Measurements from ENCODE around the gene OR6B3. TPM values are rescaled to one million over a fixed set of nuclear protein-coding genes. Genes with fewer than 3 reads are reported as not detected.
"Not testable (repeated sequence)": the region's sequence is repeated elsewhere in the genome, so short reads cannot be mapped to it uniquely, and the experiment has no call there.

Gene OR6B3
- total RNA-seq, 2 donors from 2014 or later: not detected

DNA sequence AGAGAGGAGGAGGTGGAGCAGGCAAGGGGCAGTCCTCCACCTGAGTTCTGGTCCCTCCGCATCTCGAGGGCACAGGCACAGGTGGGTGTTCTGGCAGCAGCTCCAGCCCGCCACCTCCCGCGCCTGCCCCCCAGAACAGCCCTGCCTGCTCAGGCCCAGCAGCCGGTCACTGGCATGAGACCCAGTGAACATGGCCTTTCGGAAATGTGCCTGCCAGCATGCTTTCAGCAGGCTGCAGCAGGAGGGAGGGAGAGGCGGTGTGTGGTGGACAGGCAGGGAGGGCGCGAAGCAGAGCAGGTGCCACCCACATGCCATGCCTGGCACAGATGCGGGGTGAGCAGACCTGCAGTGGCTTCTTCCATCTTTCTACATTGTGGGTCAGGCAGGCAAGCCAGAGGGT, 3.4 kb upstream of the OR6B3 start:
- ATAC-seq (replicated peaks): no peak
- Mint-ChIP-seq H3K4me1 (no peaks in the 10 kb centered on the region), H3K9me3 (no peaks in the 10 kb centered on the region), H3K27ac (no peak overlapping the region), H3K27me3 (peaks cover 48% of the 10 kb centered on the region), H3K36me3 (ENCODE audit: low read depth) (no peaks in the 10 kb centered on the region), H3K4me3 (no peak overlapping the region)

GRCh38 chr2:240055177-240055917, 2.0 kb upstream of the OR6B3 start:
- Mint-ChIP-seq H3K36me3 (ENCODE audit: low read depth) (no peaks in the 10 kb centered on the region), H3K4me1 (no peaks in the 10 kb centered on the region), H3K27me3 (peaks cover 57% of the 10 kb centered on the region), H3K9me3 (no peaks in the 10 kb centered on the region), H3K4me3 (no peak overlapping the region), H3K27ac (no peak overlapping the region)
- no peak for ATAC-seq (replicated peaks)

DNA sequence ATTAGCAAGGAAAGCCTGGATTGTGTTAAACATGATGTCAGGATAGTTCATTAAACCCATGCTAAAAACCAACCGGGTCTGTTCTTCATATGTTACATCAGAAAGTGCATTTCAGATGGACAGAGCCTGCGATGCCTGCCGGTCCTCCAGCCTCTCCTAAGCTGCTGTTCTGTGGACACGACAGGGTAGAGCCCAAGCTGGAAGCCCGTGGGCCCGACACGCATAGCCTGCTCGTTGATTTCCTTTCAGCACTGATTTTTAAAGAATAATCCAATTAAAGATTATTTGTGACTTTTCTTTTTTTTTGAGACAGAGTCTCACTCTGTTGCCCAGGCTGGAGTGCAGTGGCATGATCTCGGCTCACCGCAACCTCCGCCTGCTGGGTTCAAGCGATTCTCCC, 797 bp downstream of the OR6B3 start:
- H3K27ac Mint-ChIP-seq: no peak overlapping the region
- no peaks in the 10 kb centered on the region for H3K9me3 Mint-ChIP-seq
- H3K27me3 Mint-ChIP-seq: peaks cover 59% of the 10 kb centered on the region
- ATAC-seq (replicated peaks): no peak
- no peak overlapping the region for H3K4me3 Mint-ChIP-seq
- no peaks in the 10 kb centered on the region for H3K4me1 Mint-ChIP-seq
- H3K36me3 Mint-ChIP-seq (ENCODE audit: low read depth): no peaks in the 10 kb centered on the region

DNA sequence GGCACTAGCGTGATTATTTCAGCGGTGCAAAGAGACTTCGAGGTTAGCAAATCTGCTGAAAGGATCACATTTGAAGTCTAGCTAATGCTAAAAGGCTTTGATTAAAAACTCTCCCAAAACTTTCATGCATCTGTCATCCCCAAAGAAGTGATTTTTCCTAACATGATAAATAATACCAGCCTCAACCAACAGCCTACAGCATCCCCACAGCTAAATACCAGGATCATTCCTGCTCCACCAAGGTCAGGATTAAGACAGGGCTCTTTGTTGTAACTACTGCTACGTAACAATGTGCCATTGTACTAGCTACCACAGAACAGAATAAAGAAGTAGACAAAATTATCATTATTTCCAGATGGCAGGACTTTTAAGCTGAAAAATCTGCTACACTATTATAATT, 1.6 kb downstream of the OR6B3 start:
- ATAC-seq (replicated peaks): no peak

GRCh38 chr2:240050278-240050677, 3.0 kb downstream of the OR6B3 start:
- no peak overlapping the region for H3K4me3 Mint-ChIP-seq
- peaks cover 59% of the 10 kb centered on the region for H3K27me3 Mint-ChIP-seq
- no peak overlapping the region for H3K27ac Mint-ChIP-seq
- H3K36me3 Mint-ChIP-seq (ENCODE audit: low read depth): no peaks in the 10 kb centered on the region
- no peaks in the 10 kb centered on the region for H3K4me1 Mint-ChIP-seq
- no peaks in the 10 kb centered on the region for H3K9me3 Mint-ChIP-seq
- no peak for ATAC-seq (replicated peaks)

More for the DNA sequence above, 1.6 kb downstream of the OR6B3 start:
- no peaks in the 10 kb centered on the region for H3K36me3 Mint-ChIP-seq (ENCODE audit: low read depth)
- H3K9me3 Mint-ChIP-seq: no peaks in the 10 kb centered on the region
- H3K27me3 Mint-ChIP-seq: peaks cover 61% of the 10 kb centered on the region
- no peak overlapping the region for H3K4me3 Mint-ChIP-seq
- no peak overlapping the region for H3K27ac Mint-ChIP-seq
- H3K4me1 Mint-ChIP-seq: no peaks in the 10 kb centered on the region

GRCh38 chr2:240048237-240048636, 5.1 kb downstream of the OR6B3 start:
- Mint-ChIP-seq H3K36me3 (ENCODE audit: low read depth) (no peaks in the 10 kb centered on the region), H3K4me3 (no peak overlapping the region), H3K9me3 (no peaks in the 10 kb centered on the region), H3K27me3 (peaks cover 56% of the 10 kb centered on the region), H3K27ac (no peak overlapping the region), H3K4me1 (no peaks in the 10 kb centered on the region)
- no peak for ATAC-seq (replicated peaks)

DNA sequence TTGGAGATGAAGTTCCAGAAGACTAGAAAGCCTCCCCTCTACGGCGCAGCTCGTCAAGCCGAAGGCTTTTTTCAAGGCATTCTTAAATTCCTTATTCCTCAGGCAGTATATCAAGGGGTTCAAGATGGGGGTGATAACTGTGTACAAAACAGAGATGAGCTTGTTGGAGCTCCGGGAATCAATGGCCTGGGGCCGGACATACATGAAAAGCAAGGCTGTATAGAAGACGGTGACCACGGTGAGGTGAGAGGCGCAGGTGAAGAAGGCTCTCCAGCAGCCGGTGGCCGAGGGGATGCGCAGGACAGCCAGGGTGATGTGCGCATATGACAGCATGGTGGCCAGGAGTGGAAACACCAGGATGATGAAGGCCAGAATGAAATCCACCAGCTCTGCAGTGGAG, 8.2 kb downstream of the OR6B3 start:
- Mint-ChIP-seq H3K4me3 (no peak overlapping the region), H3K27me3 (peaks cover 48% of the 10 kb centered on the region), H3K4me1 (no peaks in the 10 kb centered on the region), H3K27ac (no peak overlapping the region), H3K36me3 (ENCODE audit: low read depth) (no peaks in the 10 kb centered on the region), H3K9me3 (no peaks in the 10 kb centered on the region)
- ATAC-seq (replicated peaks): no peak

GRCh38 chr2:240044096-240044495, 9.2 kb downstream of the OR6B3 start:
- H3K4me3 Mint-ChIP-seq; H3K27ac Mint-ChIP-seq; H3K9me3 Mint-ChIP-seq; H3K4me1 Mint-ChIP-seq; H3K36me3 Mint-ChIP-seq (ENCODE audit: low read depth); ATAC-seq (replicated peaks): not testable (repeated sequence)
- peaks cover 48% of the 10 kb centered on the region for H3K27me3 Mint-ChIP-seq

- Mint-ChIP-seq H3K4me3 (no peak overlapping the region), H3K27me3 (peaks cover 44% of the 10 kb centered on the region), H3K9me3 (no peaks in the 10 kb centered on the region), H3K27ac (no peak overlapping the region), H3K4me1 (no peaks in the 10 kb centered on the region), H3K36me3 (ENCODE audit: low read depth) (no peaks in the 10 kb centered on the region)
- ATAC-seq (replicated peaks): no peak
Observed at GRCh38 chr2:240043279-240043989, 9.9 kb downstream of the OR6B3 start.

DNA sequence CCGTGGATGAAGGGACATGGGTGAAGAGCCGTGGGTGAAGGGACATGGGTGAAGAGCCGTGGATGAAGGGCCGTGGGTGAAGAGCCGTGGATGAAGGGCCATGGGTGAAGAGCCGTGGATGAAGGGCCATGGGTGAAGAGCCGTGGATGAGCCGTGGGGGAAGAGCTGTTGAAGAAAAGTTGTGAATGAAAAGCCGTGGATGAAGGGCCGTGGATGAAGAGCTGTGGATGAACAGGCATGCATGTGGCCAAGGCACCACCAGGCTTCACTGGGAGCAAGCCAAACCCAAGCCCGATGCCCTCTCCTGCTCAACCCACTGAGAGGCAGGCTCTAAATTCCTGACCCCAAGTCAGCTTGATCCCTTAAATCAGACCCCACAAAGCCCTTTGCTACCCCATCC, 10.6 kb downstream of the OR6B3 start:
- H3K27ac Mint-ChIP-seq: no peak overlapping the region
- H3K4me1 Mint-ChIP-seq: no peaks in the 10 kb centered on the region
- H3K27me3 Mint-ChIP-seq: peaks cover 39% of the 10 kb centered on the region
- H3K36me3 Mint-ChIP-seq (ENCODE audit: low read depth): no peaks in the 10 kb centered on the region
- no peak for ATAC-seq (replicated peaks)
- H3K4me3 Mint-ChIP-seq: no peak overlapping the region
- no peaks in the 10 kb centered on the region for H3K9me3 Mint-ChIP-seq

DNA sequence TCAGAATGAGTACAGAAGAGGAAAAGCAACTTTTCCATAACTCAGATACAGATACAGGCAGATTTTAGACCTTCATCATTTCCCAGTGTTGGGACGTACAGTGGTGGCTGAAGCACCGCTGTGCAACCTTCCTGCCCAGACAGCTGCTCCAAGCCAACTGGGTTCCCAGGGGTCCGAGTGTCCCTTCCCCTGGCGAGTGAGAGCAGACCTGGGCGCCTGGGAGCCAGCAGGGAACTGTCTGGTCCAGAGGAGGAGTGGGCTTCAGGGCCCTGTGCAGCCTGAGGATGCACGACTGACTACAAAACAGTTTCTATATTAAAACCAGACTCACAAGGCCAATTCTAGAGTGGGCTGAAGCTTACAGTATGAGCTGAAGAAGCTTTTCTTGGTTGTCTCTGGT, 12.0 kb downstream of the OR6B3 start:
- H3K4me3 Mint-ChIP-seq: no peak overlapping the region
- no peaks in the 10 kb centered on the region for H3K4me1 Mint-ChIP-seq
- H3K9me3 Mint-ChIP-seq: no peaks in the 10 kb centered on the region
- no peak overlapping the region for H3K27ac Mint-ChIP-seq
- H3K36me3 Mint-ChIP-seq (ENCODE audit: low read depth): no peaks in the 10 kb centered on the region
- ATAC-seq (replicated peaks): no peak
- H3K27me3 Mint-ChIP-seq: peaks cover 43% of the 10 kb centered on the region

- no peak overlapping the region for H3K4me3 Mint-ChIP-seq
Observed at GRCh38 chr2:240037358-240037757, 16.0 kb downstream of the OR6B3 start.

DNA sequence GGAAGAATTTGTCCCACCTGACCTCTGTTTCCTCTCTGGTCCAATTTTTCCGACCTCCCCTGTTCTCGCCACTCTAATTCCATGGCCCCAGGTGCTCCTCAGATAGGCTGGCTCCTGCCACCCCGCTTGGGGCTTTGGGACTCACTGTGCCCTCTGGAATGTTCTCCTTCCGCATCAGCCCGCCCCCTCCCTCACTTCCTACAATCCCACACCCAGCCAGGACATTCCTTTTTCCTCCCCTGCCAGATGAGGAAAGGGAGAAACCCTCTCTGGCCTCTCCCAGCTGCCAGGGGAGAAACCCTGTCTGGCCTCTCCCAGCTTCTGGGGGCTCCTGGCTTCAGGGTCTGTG, 20.0 kb downstream of the OR6B3 start:
- H3K27ac Mint-ChIP-seq: no peak overlapping the region
- no peaks in the 10 kb centered on the region for H3K9me3 Mint-ChIP-seq
- peaks cover 32% of the 10 kb centered on the region for H3K27me3 Mint-ChIP-seq
- no peaks in the 10 kb centered on the region for H3K36me3 Mint-ChIP-seq (ENCODE audit: low read depth)
- no peak for ATAC-seq (replicated peaks)
- H3K4me1 Mint-ChIP-seq: no peaks in the 10 kb centered on the region
- no peak overlapping the region for H3K4me3 Mint-ChIP-seq

More at GRCh38 chr2:240037358-240037757, 16.0 kb downstream of the OR6B3 start:
- H3K27ac Mint-ChIP-seq: no peak overlapping the region
- ATAC-seq (replicated peaks): no peak
- H3K36me3 Mint-ChIP-seq (ENCODE audit: low read depth): no peaks in the 10 kb centered on the region
- no peaks in the 10 kb centered on the region for H3K9me3 Mint-ChIP-seq
- peaks cover 22% of the 10 kb centered on the region for H3K27me3 Mint-ChIP-seq
- H3K4me1 Mint-ChIP-seq: no peaks in the 10 kb centered on the region

DNA sequence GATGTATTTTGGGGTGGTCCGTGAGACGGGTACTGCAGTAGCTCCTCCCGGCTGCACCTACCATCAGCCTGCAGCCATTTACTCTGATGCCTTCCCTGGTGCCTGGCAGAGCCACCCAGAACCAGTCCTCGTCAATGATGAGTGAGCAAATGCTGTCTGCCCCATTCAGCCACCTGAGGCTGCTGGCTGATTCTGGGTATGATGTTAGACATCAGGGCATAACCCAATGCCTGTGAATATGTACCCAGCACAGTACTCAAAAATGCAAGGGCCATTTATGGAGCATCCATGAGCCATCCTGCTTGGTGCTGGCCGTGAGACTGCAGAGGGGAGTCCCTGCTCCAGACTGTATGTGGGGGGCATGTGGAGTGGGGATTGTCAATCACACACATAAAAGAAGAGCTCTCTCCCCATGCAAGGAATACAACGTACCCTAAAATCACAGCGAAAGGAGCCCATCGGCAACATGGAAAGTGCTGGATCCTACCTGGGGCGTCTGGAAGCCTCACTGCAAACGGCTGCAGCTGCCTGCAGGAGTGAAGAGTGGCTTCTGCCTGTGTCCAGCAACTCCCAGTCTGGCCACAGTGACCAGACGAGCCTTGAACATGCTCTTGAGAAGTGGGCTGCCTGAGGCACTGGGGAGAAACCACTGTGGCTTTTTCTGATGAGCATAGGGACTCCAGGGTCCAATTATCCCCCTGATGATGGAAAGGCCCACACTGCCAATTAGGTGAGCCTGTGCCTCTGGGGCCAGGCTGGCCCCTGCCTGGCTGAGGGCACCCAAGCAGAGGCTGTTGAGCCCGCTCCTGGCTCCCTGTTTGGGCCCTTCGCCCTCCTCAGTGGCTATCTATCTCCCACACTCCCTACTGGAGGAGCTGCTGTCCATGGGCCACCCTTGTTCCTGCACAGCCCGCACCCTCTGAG, 20.7 kb downstream of the OR6B3 start:
- Mint-ChIP-seq H3K4me1 (no peaks in the 10 kb centered on the region), H3K36me3 (ENCODE audit: low read depth) (no peaks in the 10 kb centered on the region), H3K4me3 (no peak overlapping the region), H3K27me3 (peaks cover 32% of the 10 kb centered on the region), H3K9me3 (no peaks in the 10 kb centered on the region), H3K27ac (no peak overlapping the region)
- ATAC-seq (replicated peaks): no peak
